Measurements from ENCODE around the gene CRYGD.
"Not testable (repeated sequence)": the region's sequence is repeated elsewhere in the genome, so short reads cannot be mapped to it uniquely, and the experiment has no call there.

The CRYGD gene

DNA sequence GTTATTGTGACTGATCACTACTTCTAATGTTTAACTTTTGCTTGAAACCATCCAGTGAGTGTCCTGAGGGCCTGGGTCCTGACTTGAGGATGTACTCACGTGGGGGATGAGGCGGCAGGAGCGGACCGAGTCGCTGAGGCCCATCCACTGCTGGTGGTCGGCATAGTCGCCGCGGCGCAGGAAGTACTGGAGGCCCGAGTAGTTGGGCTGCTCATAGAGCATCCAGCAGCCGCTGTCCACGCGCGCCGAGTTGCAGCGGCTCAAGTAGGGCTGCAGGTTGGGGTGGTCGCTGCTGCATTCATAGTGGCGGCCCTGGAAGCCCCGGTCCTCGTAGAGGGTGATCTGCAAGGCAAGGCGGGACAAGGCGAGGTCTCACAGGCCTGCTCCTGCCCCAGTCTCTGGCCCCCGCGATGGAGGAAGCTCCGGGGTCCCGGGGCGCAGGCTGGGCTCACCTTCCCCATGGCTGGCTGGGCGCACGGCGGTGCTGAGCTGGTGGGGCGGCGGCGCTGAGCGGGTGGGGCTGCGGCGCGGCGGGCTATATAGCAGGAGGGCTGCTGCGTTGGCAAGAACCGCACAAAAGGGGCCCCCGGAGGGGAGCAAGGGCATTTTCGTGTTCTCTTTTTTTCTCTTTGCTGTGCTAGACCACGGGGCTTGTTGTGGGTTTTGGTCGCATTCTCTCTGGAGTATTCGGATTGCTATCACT is at the start of gene CRYGD:
CRYGD (minus strand) TSS at position 512 of the 703 bp plus-strand sequence; CDS start at position 461, 51 bp downstream.
- not testable (repeated sequence) for DNase-seq

GRCh38 chr2:208172125-208172524 is 47.8 kb upstream of the CRYGD start:
- DNase-seq = no peak

DNA sequence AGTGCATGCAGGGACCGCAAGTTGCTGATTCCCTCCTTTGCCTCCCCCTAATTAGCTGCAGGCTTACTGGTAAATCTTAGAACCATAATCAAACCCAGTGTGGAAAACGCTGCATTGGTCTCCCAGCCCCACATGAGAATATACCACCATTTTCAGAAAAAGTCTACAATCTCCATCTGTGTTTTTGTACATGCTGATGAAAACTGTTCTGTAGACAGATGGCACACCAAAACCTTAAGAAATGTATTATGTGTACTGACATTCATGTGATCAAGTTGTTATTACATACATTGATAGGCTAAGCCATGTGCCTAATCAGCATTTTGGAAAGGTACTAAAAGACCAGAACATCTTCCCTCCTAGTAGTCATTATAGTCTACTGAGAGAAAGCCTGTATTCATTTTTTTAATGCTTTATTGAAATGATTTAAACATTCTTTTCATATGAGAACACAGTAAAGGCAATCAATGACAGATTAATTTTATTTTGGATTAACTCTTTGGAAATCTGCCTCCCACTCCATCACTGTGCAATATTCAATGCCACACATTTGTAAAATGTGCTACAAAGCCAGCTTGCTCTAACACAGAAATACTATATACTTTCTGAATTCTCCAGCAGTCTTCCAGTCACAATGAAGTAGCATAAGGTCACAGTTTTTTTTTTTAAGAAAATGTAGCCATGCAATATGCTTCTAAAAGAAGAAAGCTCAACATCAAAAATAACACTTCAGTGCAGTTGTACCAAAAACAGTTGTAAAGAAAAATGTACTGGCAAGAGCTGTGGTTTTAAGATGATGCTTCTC is 40.8 kb upstream of the CRYGD start:
- no peak for DNase-seq

DNA sequence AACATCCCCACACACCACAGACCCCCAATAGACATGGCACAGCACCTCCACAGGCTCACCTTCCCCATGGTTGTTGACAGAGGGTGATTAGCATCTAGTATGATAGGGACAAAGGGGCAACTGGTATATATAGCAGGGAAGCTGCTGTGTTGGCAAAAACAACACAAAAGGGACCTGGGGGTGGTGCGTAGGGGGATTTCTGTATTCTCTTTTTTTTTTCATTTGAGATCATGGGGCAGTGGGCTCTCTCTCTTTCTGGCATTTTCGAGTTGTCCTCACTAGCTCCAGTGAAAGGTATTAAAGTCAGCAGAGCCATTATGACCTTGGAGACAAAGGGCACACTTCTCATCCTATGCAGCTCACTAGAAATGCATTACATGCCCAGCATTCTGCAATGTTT is 39.2 kb upstream of the CRYGD start, which contains the start of gene CRYGA:
CRYGA (minus strand) TSS at position 101 of the 400 bp plus-strand sequence; CDS start at position 68, 33 bp downstream.
- no peak for DNase-seq

DNA sequence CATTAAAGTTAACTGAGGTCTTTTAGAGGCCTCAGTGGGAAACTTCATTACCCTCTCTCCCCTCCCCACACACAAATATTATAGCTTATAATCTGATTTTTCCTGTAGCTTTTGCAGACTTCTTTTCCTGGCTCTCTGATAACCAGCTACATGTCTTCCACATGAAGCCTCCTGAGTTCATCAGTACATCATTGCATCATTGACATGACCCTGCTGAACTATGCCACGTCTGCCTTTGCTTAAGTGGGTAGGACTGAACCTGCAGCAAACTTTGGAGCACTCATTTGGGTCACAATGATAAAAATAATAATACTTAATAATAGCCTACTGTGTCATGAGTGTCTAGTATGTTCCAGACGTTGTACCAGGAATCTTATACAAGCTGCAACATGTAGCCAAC is 32.1 kb upstream of the CRYGD start:
- no peak for DNase-seq

- DNase-seq = no peak
These were observed 28.8 kb upstream of the CRYGD start for GRCh38 chr2:208153156-208153555.

DNA sequence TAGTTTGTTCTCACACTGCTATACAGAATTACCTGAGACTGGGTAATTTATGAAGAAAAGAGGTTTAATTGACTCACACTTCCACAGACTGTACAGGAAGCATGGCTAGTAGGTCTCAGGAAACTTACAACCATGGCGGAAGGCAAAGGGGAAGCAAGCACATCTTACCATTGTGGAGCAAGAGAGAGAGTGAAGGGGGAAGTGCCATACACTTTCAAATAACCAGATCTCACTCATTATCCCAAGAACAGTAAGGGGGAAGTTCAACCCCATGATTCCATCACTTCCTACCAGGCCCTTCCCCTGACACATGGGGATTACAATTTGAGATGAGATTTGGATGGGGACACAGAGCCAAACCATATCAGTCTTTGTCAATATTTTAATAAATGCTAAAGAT is 26.6 kb upstream of the CRYGD start:
- DNase-seq = no peak

GRCh38 chr2:208150094-208150493 is 25.8 kb upstream of the CRYGD start:
- no peak for DNase-seq

- no peak for DNase-seq
These were observed 24.5 kb upstream of the CRYGD start for GRCh38 chr2:208148803-208149202.

DNA sequence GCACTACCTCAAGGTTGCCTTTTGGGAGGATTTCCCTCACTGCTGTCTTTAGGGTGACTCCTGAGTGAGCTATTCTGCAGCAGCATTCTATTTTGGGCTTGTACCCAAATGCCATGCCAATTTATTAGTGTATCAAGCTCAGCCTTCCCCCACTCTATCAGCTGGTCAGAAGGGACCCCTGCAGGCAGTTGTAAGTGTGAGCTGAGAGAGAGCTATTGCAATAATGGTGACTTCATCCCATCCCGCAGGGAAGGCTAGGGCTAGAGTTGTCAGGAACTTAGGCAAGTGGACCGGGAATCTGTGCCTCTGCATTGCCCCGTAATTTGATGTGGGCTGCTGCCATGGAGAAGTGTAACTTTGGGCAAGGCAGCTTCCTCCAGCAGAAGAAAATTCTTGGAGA is 23.4 kb upstream of the CRYGD start:
- DNase-seq = no peak

DNA sequence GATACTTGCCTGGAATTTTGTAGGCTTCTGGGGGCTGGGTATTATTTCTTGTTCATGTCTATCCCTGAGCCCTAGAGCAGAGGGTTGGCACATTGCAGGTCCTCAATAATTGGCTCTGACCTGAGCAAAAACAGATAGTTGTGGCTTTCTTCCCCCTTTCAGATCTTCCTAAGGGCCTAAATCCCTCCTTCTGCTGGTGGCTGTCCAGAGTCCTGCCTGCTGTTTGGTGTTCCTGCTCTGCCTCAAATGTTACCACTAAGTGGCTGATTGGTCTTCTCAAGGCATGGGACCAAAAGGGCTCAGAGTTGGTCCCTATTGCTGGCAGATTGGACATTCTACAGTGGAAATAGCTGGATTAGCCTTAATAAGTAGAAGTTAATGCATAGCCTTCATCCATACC is 22.7 kb upstream of the CRYGD start:
- DNase-seq = no peak

GRCh38 chr2:208146006-208146405 is 21.7 kb upstream of the CRYGD start, which contains the start of gene CRYGB:
CRYGB (minus strand) TSS chr2:208146158; CDS start chr2:208146120, 38 bp downstream.
- no peak for DNase-seq

- no peak for DNase-seq
These were observed 18.8 kb upstream of the CRYGD start for GRCh38 chr2:208142925-208143799.

- no peak for DNase-seq
These were observed 18.1 kb upstream of the CRYGD start for GRCh38 chr2:208142240-208142924.

DNA sequence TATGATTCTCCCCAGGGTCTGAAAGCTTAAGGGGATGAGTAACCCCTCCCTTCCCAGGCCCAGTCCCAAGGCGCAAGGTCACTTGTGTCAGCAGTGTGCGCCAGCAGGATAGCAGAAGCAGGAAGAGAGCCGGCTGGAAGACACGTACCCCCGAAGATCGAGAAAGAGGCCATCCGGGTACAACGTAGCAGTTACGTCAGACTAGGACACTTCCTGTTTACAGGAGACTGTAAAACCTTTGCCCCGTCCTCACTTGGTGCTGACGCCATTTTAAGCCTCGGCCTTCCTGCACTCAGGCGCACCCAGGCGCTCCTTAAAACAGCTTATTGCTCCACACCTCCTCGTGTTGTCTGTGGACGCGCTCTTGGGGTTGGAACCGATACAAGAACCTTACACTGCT is 15.1 kb upstream of the CRYGD start:
- no peak for DNase-seq

GRCh38 chr2:208138334-208138733 is 14.0 kb upstream of the CRYGD start:
- not testable (repeated sequence) for DNase-seq

GRCh38 chr2:208136716-208137094 is 12.4 kb upstream of the CRYGD start:
- no peak for DNase-seq

- DNase-seq = no peak
These were observed 11.7 kb upstream of the CRYGD start for GRCh38 chr2:208135794-208136715.

DNA sequence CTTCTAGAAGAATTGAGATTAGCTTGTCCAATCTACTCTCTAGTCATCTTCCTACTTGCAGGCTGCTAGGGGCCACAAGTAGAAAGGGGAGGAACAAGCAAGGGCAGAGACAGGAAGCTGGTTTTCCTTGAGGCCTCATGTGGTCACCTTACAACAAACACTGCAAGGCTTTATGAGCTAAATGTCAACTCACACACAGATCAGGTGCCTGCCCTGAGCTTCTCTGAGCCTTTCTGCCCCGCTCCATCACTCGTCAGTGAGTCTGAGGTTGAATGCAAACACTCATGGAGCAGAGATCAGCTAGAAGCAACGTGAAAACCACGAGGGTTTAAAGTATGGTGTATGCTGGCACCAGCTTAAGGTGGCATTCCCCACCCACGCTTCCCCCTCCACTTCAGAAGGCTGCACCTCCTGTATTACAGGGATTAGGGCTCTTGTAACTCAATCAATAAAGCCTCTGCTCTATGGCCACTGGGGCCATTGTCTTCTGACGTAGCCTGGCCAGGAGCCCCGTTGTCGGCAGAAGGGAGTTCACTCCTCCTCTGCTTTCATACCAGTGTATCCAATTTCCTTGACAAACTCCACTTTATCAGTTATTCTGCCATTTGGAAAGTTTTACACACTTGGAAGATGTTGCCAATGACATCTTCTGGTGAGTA is 10.7 kb upstream of the CRYGD start:
- no peak for DNase-seq

- DNase-seq = no peak
These were observed 6.4 kb upstream of the CRYGD start for GRCh38 chr2:208130712-208131110.
